ENCODE results near the gene CLRN3. TPM values are rescaled to one million over a fixed set of nuclear protein-coding genes. Genes with fewer than 3 reads are reported as not detected.

CLRN3 gene
- total RNA-seq, 1 donor from 2014 or later = not detected

- no peaks in the 10 kb centered on the region for H3K9me3 ChIP-seq (ENCODE audit: insufficient read depth, low read depth, low read length)
- no peak for FAIRE-seq
- H3K4me3 ChIP-seq (ENCODE audit: insufficient read depth, low read depth, low read length) = no peak overlapping the region
- H3K9me3 Mint-ChIP-seq (ENCODE audit: unreplicated experiment) = peaks cover 13% of the 10 kb centered on the region
- H3K27ac Mint-ChIP-seq (ENCODE audit: unreplicated experiment) = no peak overlapping the region
- no peak overlapping the region for H3K27ac ChIP-seq (ENCODE audit: low read depth, low read length)
- H3K79me2 ChIP-seq (ENCODE audit: insufficient read depth, low read length) = no peaks in the 10 kb centered on the region
- H3K36me3 ChIP-seq (ENCODE audit: insufficient read depth, low read length) = no peaks in the 10 kb centered on the region
- H3K4me1 Mint-ChIP-seq (ENCODE audit: low read depth, unreplicated experiment) = peaks cover 11% of the 10 kb centered on the region
- H3K27me3 ChIP-seq (ENCODE audit: insufficient read depth, low read length) = peaks cover 2% of the 10 kb centered on the region
- no peaks in the 10 kb centered on the region for H4K20me1 ChIP-seq (ENCODE audit: insufficient read depth, low read length)
- TF ChIP-seq EZH2 (IDR thresholded peaks at IDR 0.05; ENCODE audit: insufficient read depth, low read length) = no peak
- TF ChIP-seq CTCF (IDR thresholded peaks at IDR 0.05; ENCODE audit: insufficient read depth, low read depth, low read length) = no peak
- H3K4me1 ChIP-seq (ENCODE audit: insufficient read depth, low read length) = no peaks in the 10 kb centered on the region
- no peak overlapping the region for H2AFZ ChIP-seq (ENCODE audit: low read depth, low read length)
- DNase-seq (ENCODE audit: low read depth) = peak; percentile 10
- no peak overlapping the region for H3K4me2 ChIP-seq (ENCODE audit: low read length)
- no peak overlapping the region for H3K4me3 Mint-ChIP-seq (ENCODE audit: unreplicated experiment)
- no peak overlapping the region for H3K9ac ChIP-seq (ENCODE audit: low read length)
- H3K27me3 Mint-ChIP-seq (ENCODE audit: low read depth, unreplicated experiment) = peaks cover 9% of the 10 kb centered on the region
- H3K36me3 Mint-ChIP-seq (ENCODE audit: low read depth, unreplicated experiment) = no peaks in the 10 kb centered on the region
These were observed 20.6 kb downstream of the CLRN3 start for GRCh38 chr10:127872011-127872761.

GRCh38 chr10:127871631-127872010 is 21.1 kb downstream of the CLRN3 start:
- H3K36me3 ChIP-seq (ENCODE audit: insufficient read depth, low read length) = no peaks in the 10 kb centered on the region
- H2AFZ ChIP-seq (ENCODE audit: low read depth, low read length) = no peak overlapping the region
- Mint-ChIP-seq H3K36me3 (ENCODE audit: low read depth, unreplicated experiment) (no peaks in the 10 kb centered on the region), H3K9me3 (ENCODE audit: unreplicated experiment) (peaks cover 14% of the 10 kb centered on the region), H3K4me3 (ENCODE audit: unreplicated experiment) (no peak overlapping the region), H3K4me1 (ENCODE audit: low read depth, unreplicated experiment) (peaks cover 9% of the 10 kb centered on the region), H3K27ac (ENCODE audit: unreplicated experiment) (no peak overlapping the region), H3K27me3 (ENCODE audit: low read depth, unreplicated experiment) (peaks cover 9% of the 10 kb centered on the region)
- H4K20me1 ChIP-seq (ENCODE audit: insufficient read depth, low read length) = no peaks in the 10 kb centered on the region
- H3K27ac ChIP-seq (ENCODE audit: low read depth, low read length) = no peak overlapping the region
- FAIRE-seq (no peak), DNase-seq (ENCODE audit: low read depth) (no peak)
- no peak overlapping the region for H3K9ac ChIP-seq (ENCODE audit: low read length)
- no peak overlapping the region for H3K4me3 ChIP-seq (ENCODE audit: insufficient read depth, low read depth, low read length)
- H3K27me3 ChIP-seq (ENCODE audit: insufficient read depth, low read length) = peaks cover 2% of the 10 kb centered on the region
- H3K4me2 ChIP-seq (ENCODE audit: low read length) = no peak overlapping the region
- no peaks in the 10 kb centered on the region for H3K4me1 ChIP-seq (ENCODE audit: insufficient read depth, low read length)
- no peaks in the 10 kb centered on the region for H3K9me3 ChIP-seq (ENCODE audit: insufficient read depth, low read depth, low read length)
- TF ChIP-seq EZH2 (IDR thresholded peaks at IDR 0.05; ENCODE audit: insufficient read depth, low read length) (no peak), CTCF (IDR thresholded peaks at IDR 0.05; ENCODE audit: insufficient read depth, low read depth, low read length) (no peak)
- H3K79me2 ChIP-seq (ENCODE audit: insufficient read depth, low read length) = no peaks in the 10 kb centered on the region

- H3K4me2 ChIP-seq (ENCODE audit: low read length) = no peak overlapping the region
- no peak overlapping the region for H3K27ac ChIP-seq (ENCODE audit: low read depth, low read length)
- H3K27me3 ChIP-seq (ENCODE audit: insufficient read depth, low read length) = no peaks in the 10 kb centered on the region
- H3K36me3 ChIP-seq (ENCODE audit: insufficient read depth, low read length) = no peaks in the 10 kb centered on the region
- Mint-ChIP-seq H3K9me3 (ENCODE audit: unreplicated experiment) (peaks cover 17% of the 10 kb centered on the region), H3K27me3 (ENCODE audit: low read depth, unreplicated experiment) (peaks cover 9% of the 10 kb centered on the region), H3K27ac (ENCODE audit: unreplicated experiment) (no peak overlapping the region), H3K36me3 (ENCODE audit: low read depth, unreplicated experiment) (no peaks in the 10 kb centered on the region), H3K4me3 (ENCODE audit: unreplicated experiment) (no peak overlapping the region), H3K4me1 (ENCODE audit: low read depth, unreplicated experiment) (no peaks in the 10 kb centered on the region)
- no peak overlapping the region for H3K4me3 ChIP-seq (ENCODE audit: insufficient read depth, low read depth, low read length)
- no peak overlapping the region for H2AFZ ChIP-seq (ENCODE audit: low read depth, low read length)
- H3K79me2 ChIP-seq (ENCODE audit: insufficient read depth, low read length) = no peaks in the 10 kb centered on the region
- no peak overlapping the region for H3K9ac ChIP-seq (ENCODE audit: low read length)
- TF ChIP-seq EZH2 (IDR thresholded peaks at IDR 0.05; ENCODE audit: insufficient read depth, low read length) (no peak), CTCF (IDR thresholded peaks at IDR 0.05; ENCODE audit: insufficient read depth, low read depth, low read length) (no peak)
- DNase-seq (ENCODE audit: low read depth) = no peak
- no peaks in the 10 kb centered on the region for H3K9me3 ChIP-seq (ENCODE audit: insufficient read depth, low read depth, low read length)
- no peak for FAIRE-seq
- H3K4me1 ChIP-seq (ENCODE audit: insufficient read depth, low read length) = no peaks in the 10 kb centered on the region
- no peaks in the 10 kb centered on the region for H4K20me1 ChIP-seq (ENCODE audit: insufficient read depth, low read length)
These were observed 23.4 kb downstream of the CLRN3 start for GRCh38 chr10:127869329-127869728.

All from astrocyte (in vitro differentiated cells and primary cell).